DND-41 (cell line): ENCODE data around the gene STKLD1.

ENCODE experiments used
- ATAC-seq: fragments of 200-7000 bp; cut with Tn5 transposase; 3 replicates; pipeline ENCODE4 v1.9.1; 2021; ENCODE audit warnings: low read depth; ENCODE audit not compliant: insufficient read depth
- DNase-seq: peaks from one replicate; pipeline ENCODE4 v3.0.0-alpha.2; 2020
- H2AFZ ChIP-seq: 2 replicates; pipeline ENCODE4 v1.6.0; 2012; ENCODE audit warnings: low read depth, low read length
- H3K27ac ChIP-seq: 2 replicates; pipeline ENCODE4 v1.5.1; 2012; ENCODE audit warnings: low read length, inconsistent platforms
- H3K27me3 ChIP-seq: fragments of 200-600 bp; sonication (generic); 2 replicates; pipeline ENCODE4 v1.6.0; 2012; ENCODE audit warnings: low read length, mild to moderate bottlenecking, inconsistent platforms; ENCODE audit not compliant: insufficient read depth, poor library complexity
- H3K36me3 ChIP-seq: 2 replicates; pipeline ENCODE4 v1.5.1; 2012; ENCODE audit warnings: low read length, inconsistent platforms; ENCODE audit not compliant: insufficient read depth
- H3K4me1 ChIP-seq: 2 replicates; pipeline ENCODE4 v1.5.1; 2012; ENCODE audit warnings: mild to moderate bottlenecking, low read length; ENCODE audit not compliant: insufficient read depth
- H3K4me2 ChIP-seq: 2 replicates; pipeline ENCODE4 v1.6.0; 2012; ENCODE audit warnings: mild to moderate bottlenecking, moderate library complexity, low read length, inconsistent platforms; ENCODE audit not compliant: insufficient read depth
- H3K4me3 ChIP-seq, 2 experiments: fragments of 200-600 bp in 1 of 2; shearing (Covaris generic) in 1 of 2; 2 replicates each; pipeline ENCODE4 v1.5.1; 2012 to 2016; ENCODE audit warnings: inconsistent platforms in 2 of 2, low read length in 2 of 2, mild to moderate bottlenecking in 2 of 2, low read depth in 1 of 2, moderate library complexity in 1 of 2
- H3K79me2 ChIP-seq: 2 replicates; pipeline ENCODE4 v1.6.0; 2012; ENCODE audit warnings: low read length, inconsistent platforms; ENCODE audit not compliant: insufficient read depth
- H3K9ac ChIP-seq: 2 replicates; pipeline ENCODE4 v1.6.0; 2012; ENCODE audit warnings: low read depth, mild to moderate bottlenecking, inconsistent platforms, low read length, moderate library complexity
- H3K9me3 ChIP-seq: 2 replicates; pipeline ENCODE4 v1.5.1; 2012; ENCODE audit warnings: low read length, moderate library complexity, mild to moderate bottlenecking, inconsistent platforms; ENCODE audit not compliant: insufficient read depth, severe bottlenecking
- H4K20me1 ChIP-seq: 2 replicates; pipeline ENCODE4 v1.6.0; 2012; ENCODE audit warnings: low read length; ENCODE audit not compliant: insufficient read depth
- EZH2 ChIP-seq: IDR thresholded peaks from 3 replicates; pipeline ENCODE4 v1.6.1; 2012; ENCODE audit warnings: borderline replicate concordance, low read depth, mild to moderate bottlenecking, moderate library complexity, low read length, inconsistent platforms; ENCODE audit not compliant: severe bottlenecking
- TF ChIP-seq, protein P1 (sequence below): IDR thresholded peaks from 2 replicates; pipeline ENCODE4 v1.5.1; 2012; ENCODE audit warnings: borderline replicate concordance, low read length, moderate library complexity, mild to moderate bottlenecking; ENCODE audit not compliant: poor library complexity, severe bottlenecking; ENCODE audit errors: extremely low read depth

Gene STKLD1

DNA sequence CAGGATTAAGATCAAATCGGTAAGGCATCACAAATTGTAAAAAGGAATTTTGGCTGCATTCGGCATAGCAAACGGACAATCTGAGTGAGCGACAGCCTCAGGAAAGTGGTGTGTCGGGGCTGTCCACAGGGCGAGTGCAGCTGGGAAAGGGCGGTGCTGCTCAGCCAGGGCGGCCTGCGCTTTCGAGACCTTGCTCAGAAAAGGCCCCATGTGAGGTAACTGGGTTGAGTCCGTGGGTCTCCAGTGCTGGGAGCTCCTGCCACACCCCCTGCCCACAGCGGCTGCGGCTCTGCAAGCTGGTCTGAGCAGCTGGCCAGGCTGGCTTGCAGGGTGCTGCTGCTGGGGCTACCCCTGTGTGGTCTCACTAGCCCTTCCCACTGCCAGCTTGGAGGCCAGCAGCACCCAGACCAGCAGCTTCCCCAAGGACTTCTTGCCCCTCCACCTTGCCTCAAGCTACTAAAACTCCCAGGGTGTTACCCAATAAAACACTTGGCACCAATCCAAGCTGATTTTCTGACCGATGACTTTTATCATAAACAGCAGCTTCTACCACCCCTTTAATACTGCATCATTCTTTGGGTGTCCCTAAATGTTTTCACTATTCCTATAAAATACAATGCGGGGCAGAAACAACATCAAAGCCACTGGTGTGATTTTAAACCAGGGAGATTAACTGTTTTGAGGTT lies 13.7 kb upstream of the STKLD1 start:
- Histone ChIP-seq H3K36me3 (peaks cover 87% of the 10 kb centered on the region), H3K27me3 (no peaks in the 10 kb centered on the region), H3K4me1 (peaks cover 13% of the 10 kb centered on the region), H4K20me1 (peaks cover 34% of the 10 kb centered on the region), H3K9ac (no peak overlapping the region), H3K9me3 (no peaks in the 10 kb centered on the region), H2AFZ (no peak overlapping the region), H3K27ac (no peak overlapping the region), H3K4me2 (no peak overlapping the region), H3K79me2 (peaks cover 32% of the 10 kb centered on the region), H3K4me3 (no peak overlapping the region)
- ATAC-seq = no peak
- TF ChIP-seq EZH2 = no peak
- TF ChIP-seq, protein P1, sequence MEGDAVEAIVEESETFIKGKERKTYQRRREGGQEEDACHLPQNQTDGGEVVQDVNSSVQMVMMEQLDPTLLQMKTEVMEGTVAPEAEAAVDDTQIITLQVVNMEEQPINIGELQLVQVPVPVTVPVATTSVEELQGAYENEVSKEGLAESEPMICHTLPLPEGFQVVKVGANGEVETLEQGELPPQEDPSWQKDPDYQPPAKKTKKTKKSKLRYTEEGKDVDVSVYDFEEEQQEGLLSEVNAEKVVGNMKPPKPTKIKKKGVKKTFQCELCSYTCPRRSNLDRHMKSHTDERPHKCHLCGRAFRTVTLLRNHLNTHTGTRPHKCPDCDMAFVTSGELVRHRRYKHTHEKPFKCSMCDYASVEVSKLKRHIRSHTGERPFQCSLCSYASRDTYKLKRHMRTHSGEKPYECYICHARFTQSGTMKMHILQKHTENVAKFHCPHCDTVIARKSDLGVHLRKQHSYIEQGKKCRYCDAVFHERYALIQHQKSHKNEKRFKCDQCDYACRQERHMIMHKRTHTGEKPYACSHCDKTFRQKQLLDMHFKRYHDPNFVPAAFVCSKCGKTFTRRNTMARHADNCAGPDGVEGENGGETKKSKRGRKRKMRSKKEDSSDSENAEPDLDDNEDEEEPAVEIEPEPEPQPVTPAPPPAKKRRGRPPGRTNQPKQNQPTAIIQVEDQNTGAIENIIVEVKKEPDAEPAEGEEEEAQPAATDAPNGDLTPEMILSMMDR = no peak
- no peak for DNase-seq

DNA sequence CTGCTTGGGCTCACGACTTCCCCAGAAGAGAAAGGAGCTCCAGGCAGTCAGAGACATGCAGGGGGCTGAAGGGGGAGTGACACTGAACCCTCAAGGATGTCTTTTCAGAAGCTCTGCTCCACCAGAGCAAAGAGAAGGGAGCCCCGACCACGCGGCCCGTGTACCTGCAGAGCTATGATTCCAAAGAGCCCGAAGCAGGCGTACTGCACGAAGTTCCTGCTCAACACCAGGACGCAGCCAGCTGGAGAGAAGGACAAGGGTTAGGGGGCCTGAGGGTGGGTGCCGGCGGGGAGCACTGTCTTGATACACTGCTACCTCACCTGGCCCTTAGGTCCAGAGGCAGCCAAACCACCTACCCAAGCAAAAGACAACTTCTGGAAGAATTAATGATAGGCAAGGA lies 9.7 kb upstream of the STKLD1 start:
- no peak for ATAC-seq
- no peak for TF ChIP-seq EZH2
- TF ChIP-seq, protein P1 = no peak
- H3K4me3 ChIP-seq = no peak overlapping the region
- peaks cover 61% of the 10 kb centered on the region for H3K79me2 ChIP-seq
- DNase-seq = no peak
- H3K36me3 ChIP-seq = peaks cover 89% of the 10 kb centered on the region
- H3K9ac ChIP-seq = no peak overlapping the region
- H3K4me1 ChIP-seq = peaks cover 2% of the 10 kb centered on the region
- H3K27ac ChIP-seq = no peak overlapping the region
- no peaks in the 10 kb centered on the region for H3K9me3 ChIP-seq
- H4K20me1 ChIP-seq = peaks cover 61% of the 10 kb centered on the region
- no peak overlapping the region for H2AFZ ChIP-seq
- H3K4me2 ChIP-seq = no peak overlapping the region
- no peaks in the 10 kb centered on the region for H3K27me3 ChIP-seq

DNA sequence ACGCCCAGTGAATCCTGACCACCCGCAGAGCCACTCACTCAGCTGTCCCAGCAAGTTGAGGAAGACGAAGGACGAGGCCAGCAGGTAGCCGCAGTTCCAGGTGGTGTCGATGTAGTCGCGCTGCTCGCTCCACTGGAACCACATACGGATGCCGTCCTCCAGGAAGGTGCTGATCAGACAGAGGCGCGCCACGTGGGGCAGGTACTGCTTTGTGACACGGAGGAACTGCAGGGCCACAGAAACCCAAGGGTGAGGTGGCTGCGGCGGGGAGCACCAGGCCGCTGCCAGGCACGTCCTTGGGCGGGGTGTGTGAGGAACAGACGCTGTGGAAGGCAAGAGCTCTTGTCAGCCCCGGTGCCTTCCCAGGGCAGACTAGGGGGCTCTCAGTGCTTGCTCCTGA lies 8.9 kb upstream of the STKLD1 start:
- Histone ChIP-seq H3K79me2 (peaks cover 69% of the 10 kb centered on the region), H4K20me1 (peaks cover 68% of the 10 kb centered on the region), H2AFZ (no peak overlapping the region), H3K4me3 (no peak overlapping the region), H3K4me2 (no peak overlapping the region), H3K27me3 (no peaks in the 10 kb centered on the region), H3K36me3 (peaks cover 89% of the 10 kb centered on the region), H3K4me1 (peaks cover 4% of the 10 kb centered on the region), H3K9ac (no peak overlapping the region), H3K27ac (no peak overlapping the region), H3K9me3 (no peaks in the 10 kb centered on the region)
- DNase-seq (no peak), ATAC-seq (no peak)
- no peak for TF ChIP-seq EZH2
- TF ChIP-seq, protein P1 = no peak

DNA sequence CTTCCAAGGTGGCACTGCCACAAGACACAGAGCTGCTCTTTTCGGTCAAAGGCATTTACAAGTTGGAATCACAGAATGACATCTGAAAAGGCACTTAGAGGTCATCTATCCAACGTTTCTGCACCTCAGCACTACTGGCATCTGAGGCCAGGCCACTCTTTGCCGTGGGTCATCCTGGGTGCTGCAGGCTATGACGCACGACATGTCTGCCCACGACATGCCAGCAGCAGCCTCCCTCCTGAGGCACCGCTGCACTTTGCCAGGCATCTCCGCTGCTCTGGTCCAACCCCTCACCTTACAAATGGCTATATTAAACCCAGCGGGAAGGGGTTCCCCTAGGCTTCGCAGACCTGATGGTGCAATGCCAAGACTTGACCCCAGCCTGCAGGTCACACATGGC lies 8.4 kb upstream of the STKLD1 start:
- Histone ChIP-seq H3K4me2 (no peak overlapping the region), H2AFZ (no peak overlapping the region), H3K4me3 (no peak overlapping the region), H3K27me3 (no peaks in the 10 kb centered on the region), H3K4me1 (peaks cover 8% of the 10 kb centered on the region), H3K9ac (no peak overlapping the region), H3K79me2 (peaks cover 75% of the 10 kb centered on the region), H4K20me1 (peaks cover 74% of the 10 kb centered on the region), H3K36me3 (peaks cover 88% of the 10 kb centered on the region), H3K27ac (no peak overlapping the region), H3K9me3 (no peaks in the 10 kb centered on the region)
- no peak for ATAC-seq
- no peak for DNase-seq
- TF ChIP-seq EZH2 = no peak
- TF ChIP-seq, protein P1 = no peak
